Rectal smooth muscle tissue (tissue), 1 donor: ENCODE results near the gene SMG7.
A peak's percentile ranks its signal among the peaks of the same experiment; 100 is the strongest.

Source experiments
- H3K27ac ChIP-seq: one replicate; pipeline ENCODE4 v1.7.0; 2013; ENCODE audit warnings: low read depth, low read length, inconsistent platforms
- H3K27me3 ChIP-seq: one replicate; pipeline ENCODE4 v1.7.0; 2013; ENCODE audit warnings: low read length; ENCODE audit not compliant: control insufficient read depth, insufficient read depth
- H3K36me3 ChIP-seq: one replicate; pipeline ENCODE4 v1.7.0; 2013; ENCODE audit warnings: low read length; ENCODE audit not compliant: control insufficient read depth, insufficient read depth
- H3K4me1 ChIP-seq: one replicate; pipeline ENCODE4 v1.7.0; 2013; ENCODE audit warnings: low read length; ENCODE audit not compliant: control insufficient read depth, insufficient read depth
- H3K4me3 ChIP-seq: one replicate; pipeline ENCODE4 v1.7.0; 2013; ENCODE audit warnings: low read length
- H3K9ac ChIP-seq: one replicate; pipeline ENCODE4 v1.7.0; 2013; ENCODE audit warnings: low read length

SMG7 gene

DNA sequence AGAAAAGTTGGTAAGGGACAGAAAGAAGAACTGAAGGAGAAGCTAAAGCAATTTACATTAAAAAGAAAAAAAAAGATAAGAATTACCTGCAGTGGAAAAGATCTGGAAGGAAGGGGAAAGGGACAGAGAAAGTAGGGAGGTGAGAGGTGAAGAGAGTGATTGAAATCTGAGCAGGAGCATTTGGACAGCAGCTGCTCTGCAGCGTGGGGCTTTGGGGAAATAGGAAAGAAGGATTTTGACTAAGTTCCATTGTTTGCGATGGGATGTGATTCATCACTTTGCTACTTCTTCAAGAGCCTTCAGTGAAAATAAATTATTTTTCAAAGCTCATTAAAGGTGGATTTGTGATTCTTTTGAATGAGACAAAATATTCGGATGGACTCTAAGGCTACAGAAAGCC is 28.1 kb upstream of the SMG7 start:
- H3K27ac ChIP-seq, result no peak overlapping the region
- H3K27me3 ChIP-seq, result no peaks in the 10 kb centered on the region
- H3K36me3 ChIP-seq, result no peaks in the 10 kb centered on the region
- H3K9ac ChIP-seq, result no peak overlapping the region
- H3K4me3 ChIP-seq, result no peak overlapping the region
- no peaks in the 10 kb centered on the region for H3K4me1 ChIP-seq

- Histone ChIP-seq H3K4me1 (no peaks in the 10 kb centered on the region), H3K9ac (no peak overlapping the region), H3K36me3 (no peaks in the 10 kb centered on the region), H3K27me3 (no peaks in the 10 kb centered on the region), H3K4me3 (no peak overlapping the region), H3K27ac (no peak overlapping the region)
Measured at GRCh38 chr1:183449223-183449770, 23.0 kb upstream of the SMG7 start.

- no peaks in the 10 kb centered on the region for H3K27me3 ChIP-seq
- no peaks in the 10 kb centered on the region for H3K4me1 ChIP-seq
- no peak overlapping the region for H3K27ac ChIP-seq
- H3K4me3 ChIP-seq, result no peak overlapping the region
- no peak overlapping the region for H3K9ac ChIP-seq
- H3K36me3 ChIP-seq, result no peaks in the 10 kb centered on the region
Measured at GRCh38 chr1:183450093-183450492, 22.2 kb upstream of the SMG7 start.

DNA sequence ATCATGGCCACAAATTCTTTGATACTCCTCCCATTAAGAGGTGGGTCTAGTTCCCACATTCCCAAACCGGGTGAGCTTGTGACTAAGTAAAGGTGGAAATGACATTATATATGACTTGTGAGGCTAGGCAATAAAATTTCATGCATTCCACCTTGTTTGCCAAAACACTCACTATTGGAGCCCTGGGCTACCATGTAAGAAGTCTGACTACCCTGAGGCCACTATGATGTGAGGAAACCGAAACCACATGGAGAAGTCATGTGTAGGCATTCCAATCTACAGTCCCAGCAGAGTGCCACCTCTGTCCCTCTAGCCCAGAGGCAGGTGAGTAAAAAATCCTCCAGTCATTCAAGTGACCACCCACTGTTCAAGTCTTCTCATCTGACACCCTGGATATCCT is 17.9 kb upstream of the SMG7 start:
- H3K4me1 ChIP-seq, result no peaks in the 10 kb centered on the region

DNA sequence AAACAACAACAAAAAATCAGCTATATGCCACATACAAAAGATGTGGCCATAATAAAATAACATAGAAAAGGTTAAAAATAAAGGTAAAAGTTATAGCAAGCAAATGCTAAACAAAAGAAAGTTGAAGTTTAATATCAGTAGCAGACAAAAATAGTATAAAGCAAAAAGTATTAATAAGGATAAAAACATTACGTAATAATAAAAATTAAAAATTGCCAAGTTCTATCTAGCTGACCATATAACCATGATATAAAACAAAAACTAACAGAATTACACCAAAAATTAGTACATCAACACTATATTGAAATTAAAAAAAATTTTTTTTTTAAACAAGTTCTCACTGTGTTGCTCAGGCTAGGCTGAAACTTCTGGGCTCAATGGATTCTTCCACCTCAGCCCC is 15.5 kb upstream of the SMG7 start:
- Histone ChIP-seq H3K9ac (no peak overlapping the region), H3K27me3 (no peaks in the 10 kb centered on the region)

More for the DNA sequence above, 17.9 kb upstream of the SMG7 start:
- H3K9ac ChIP-seq, result no peak overlapping the region
- no peak overlapping the region for H3K27ac ChIP-seq
- no peaks in the 10 kb centered on the region for H3K36me3 ChIP-seq
- no peaks in the 10 kb centered on the region for H3K27me3 ChIP-seq
- no peak overlapping the region for H3K4me3 ChIP-seq

DNA sequence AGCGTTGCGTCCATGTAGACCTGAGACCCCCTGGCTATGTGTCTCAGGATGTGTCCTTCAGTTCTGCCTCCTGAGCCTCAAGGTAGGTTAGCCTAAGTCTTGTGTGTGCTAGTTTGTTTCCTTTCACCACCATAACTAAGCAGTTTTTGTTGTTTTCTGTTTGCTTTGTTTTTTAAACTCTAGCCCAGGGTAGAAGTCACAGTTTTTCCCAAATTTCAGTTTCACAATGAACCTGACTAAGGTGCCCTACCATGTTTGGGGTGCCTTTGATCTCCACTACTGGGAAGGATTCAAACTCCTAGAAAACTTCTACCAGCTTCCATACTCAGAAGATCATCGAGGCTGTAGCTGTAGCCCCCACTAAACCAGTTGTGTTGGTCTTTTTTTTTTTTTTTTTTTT is 14.8 kb upstream of the SMG7 start:
- H3K4me1 ChIP-seq, result no peaks in the 10 kb centered on the region
- no peaks in the 10 kb centered on the region for H3K36me3 ChIP-seq
- H3K4me3 ChIP-seq, result no peak overlapping the region
- H3K27me3 ChIP-seq, result no peaks in the 10 kb centered on the region
- H3K9ac ChIP-seq, result no peak overlapping the region
- no peak overlapping the region for H3K27ac ChIP-seq

More for the DNA sequence above, 15.5 kb upstream of the SMG7 start:
- Histone ChIP-seq H3K4me1 (no peaks in the 10 kb centered on the region), H3K27ac (no peak overlapping the region), H3K36me3 (no peaks in the 10 kb centered on the region), H3K4me3 (no peak overlapping the region)

DNA sequence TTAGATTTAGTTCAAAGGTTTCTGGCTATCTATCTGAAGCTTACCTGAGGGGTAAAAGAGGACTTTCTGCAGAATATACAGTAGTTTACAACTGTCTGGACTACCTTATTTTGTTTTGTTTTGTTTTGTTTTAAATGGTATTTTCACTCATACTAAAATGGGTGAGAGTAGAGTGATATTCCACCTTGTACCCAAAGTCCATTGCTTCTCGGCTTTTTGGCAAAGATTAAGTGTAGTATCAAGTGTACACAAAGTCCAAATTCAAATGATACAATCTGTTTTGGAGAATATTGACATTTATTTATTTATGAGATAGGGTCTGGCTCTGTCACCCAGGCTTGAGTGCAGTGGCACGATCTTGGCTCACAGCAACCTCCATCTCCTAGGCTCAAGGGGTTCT is 11.7 kb upstream of the SMG7 start:
- Histone ChIP-seq H3K36me3 (no peaks in the 10 kb centered on the region), H3K27ac (no peak overlapping the region), H3K9ac (no peak overlapping the region), H3K27me3 (no peaks in the 10 kb centered on the region), H3K4me1 (no peaks in the 10 kb centered on the region), H3K4me3 (no peak overlapping the region)

- no peaks in the 10 kb centered on the region for H3K4me1 ChIP-seq
- H3K27ac ChIP-seq, result no peak overlapping the region
- H3K4me3 ChIP-seq, result no peak overlapping the region
- H3K36me3 ChIP-seq, result no peaks in the 10 kb centered on the region
- no peaks in the 10 kb centered on the region for H3K27me3 ChIP-seq
- H3K9ac ChIP-seq, result no peak overlapping the region
Measured at GRCh38 chr1:183461350-183461749, 10.9 kb upstream of the SMG7 start.

GRCh38 chr1:183463566-183463965 is 8.7 kb upstream of the SMG7 start:
- Histone ChIP-seq H3K4me1 (no peaks in the 10 kb centered on the region), H3K4me3 (no peak overlapping the region), H3K9ac (no peak overlapping the region)

GRCh38 chr1:183466781-183467180 is 5.5 kb upstream of the SMG7 start:
- H3K4me3 ChIP-seq, result no peak overlapping the region
- no peaks in the 10 kb centered on the region for H3K36me3 ChIP-seq
- H3K27me3 ChIP-seq, result no peaks in the 10 kb centered on the region
- no peak overlapping the region for H3K9ac ChIP-seq
- no peak overlapping the region for H3K27ac ChIP-seq
- H3K4me1 ChIP-seq, result peaks cover 2% of the 10 kb centered on the region

More at GRCh38 chr1:183463566-183463965, 8.7 kb upstream of the SMG7 start:
- no peak overlapping the region for H3K27ac ChIP-seq
- H3K27me3 ChIP-seq, result no peaks in the 10 kb centered on the region
- H3K36me3 ChIP-seq, result no peaks in the 10 kb centered on the region

DNA sequence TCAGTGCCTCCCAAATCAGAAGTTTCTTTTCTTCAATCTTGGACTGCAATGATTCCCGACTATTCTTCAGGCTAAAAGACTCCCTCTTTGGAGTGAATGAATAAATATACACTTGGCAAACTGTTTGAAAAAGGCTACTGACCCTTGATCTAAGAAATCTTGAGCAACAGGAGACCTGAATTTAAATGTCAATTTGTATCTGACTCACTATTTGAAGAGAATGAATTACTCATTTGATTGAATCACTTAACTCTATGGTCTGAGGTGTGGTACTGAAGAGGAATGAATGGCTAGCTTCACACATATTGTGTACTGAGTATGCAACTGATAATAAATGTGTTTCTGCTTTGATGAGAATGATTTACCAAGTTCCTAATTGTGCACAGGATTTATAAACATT is 4.6 kb upstream of the SMG7 start:
- Histone ChIP-seq H3K4me1 (peaks cover 2% of the 10 kb centered on the region), H3K4me3 (no peak overlapping the region), H3K27me3 (no peaks in the 10 kb centered on the region), H3K36me3 (no peaks in the 10 kb centered on the region), H3K27ac (no peak overlapping the region), H3K9ac (no peak overlapping the region)

- H3K4me3 ChIP-seq, result peak overlapping the region; percentile 99
- peak overlapping the region; percentile 67 for H3K9ac ChIP-seq
- H3K4me1 ChIP-seq, result peaks cover 9% of the 10 kb centered on the region
- no peaks in the 10 kb centered on the region for H3K27me3 ChIP-seq
- no peaks in the 10 kb centered on the region for H3K36me3 ChIP-seq
- H3K27ac ChIP-seq, result peak overlapping the region; percentile 98
Measured at GRCh38 chr1:183470147-183470960, 1.9 kb upstream of the SMG7 start.
